ENCODE measurements around the gene DENND6B. TPM values are rescaled to one million over a fixed set of nuclear protein-coding genes. Genes with fewer than 3 reads are reported as not detected.

DENND6B gene
- total and polyA plus RNA-seq, 2 experiments from 2014 or later: 0.71 to 1.3 TPM

GRCh38 chr22:50260434-50260800 is 66.4 kb downstream of the DENND6B start (continued):
- TF ChIP-seq ZNF462 (CRISPR knock-in tag; IDR thresholded peaks at IDR 0.05) (no peak), EZH2 (IDR thresholded peaks at IDR 0.05; ENCODE audit: low read depth, unreplicated experiment) (no peak), EZH2phosphoT487 (IDR thresholded peaks at IDR 0.05; ENCODE audit: unreplicated experiment) (no peak)

GRCh38 chr22:50259302-50259701 is 67.5 kb downstream of the DENND6B start:
- no peak for DNase-seq (ENCODE audit: low spot score)
- no peaks in the 10 kb centered on the region for H3K9me3 Mint-ChIP-seq
- peaks cover 7% of the 10 kb centered on the region for H3K4me1 ChIP-seq (ENCODE audit: insufficient read depth)
- peaks cover 23% of the 10 kb centered on the region for H3K27me3 ChIP-seq (ENCODE audit: insufficient read depth)
- peaks cover 6% of the 10 kb centered on the region; the same call in 2 of the 3 replicates for H3K4me1 Mint-ChIP-seq
- H3K4me2 ChIP-seq: no peak overlapping the region
- no peak overlapping the region for H3K27ac ChIP-seq (ENCODE audit: low read depth)
- H3K36me3 Mint-ChIP-seq (ENCODE audit: low read depth): no peaks in the 10 kb centered on the region
- H3K4me3 Mint-ChIP-seq: no peak overlapping the region
- no peak overlapping the region for H3K4me3 ChIP-seq
- no peak overlapping the region for H2AFZ ChIP-seq
- H3F3A ChIP-seq (replicated peaks; ENCODE audit: low read depth): no peaks in the 10 kb centered on the region
- no peaks in the 10 kb centered on the region for H3K9me2 ChIP-seq (ENCODE audit: insufficient read depth)
- peaks cover 21% of the 10 kb centered on the region for H3K27me3 Mint-ChIP-seq (ENCODE audit: insufficient read depth, low read depth, poor library complexity)
- H4K20me1 ChIP-seq (replicated peaks; ENCODE audit: insufficient read depth): no peaks in the 10 kb centered on the region
- no peaks in the 10 kb centered on the region for H3K79me2 ChIP-seq (replicated peaks; ENCODE audit: insufficient read depth)
- H3K27ac Mint-ChIP-seq: no peak overlapping the region
- no peak for ATAC-seq
- H3K36me3 ChIP-seq (ENCODE audit: insufficient read depth): no peaks in the 10 kb centered on the region
- TF ChIP-seq ETS1 (IDR thresholded peaks at IDR 0.05) (no peak), CREB1 (CRISPR knock-in tag; IDR thresholded peaks at IDR 0.05; ENCODE audit: low read depth) (no peak), ZNF331 (CRISPR knock-in tag; IDR thresholded peaks at IDR 0.05; ENCODE audit: low read depth) (no peak), EZH2 (IDR thresholded peaks at IDR 0.05; ENCODE audit: low read depth, unreplicated experiment) (no peak), NANOG (IDR thresholded peaks at IDR 0.05; ENCODE audit: borderline replicate concordance) (no peak), EZH2phosphoT487 (IDR thresholded peaks at IDR 0.05; ENCODE audit: unreplicated experiment) (no peak), STAT1 (IDR thresholded peaks at IDR 0.05; ENCODE audit: unreplicated experiment) (no peak), ZNF114 (CRISPR knock-in tag; IDR thresholded peaks at IDR 0.05) (no peak), JUNB (IDR thresholded peaks at IDR 0.05; ENCODE audit: unreplicated experiment) (no peak), REST (IDR thresholded peaks at IDR 0.05; ENCODE audit: unreplicated experiment) (no peak)

Measured in GM23338 (cell line).